ENCODE measurements around the gene QTRT2. TPM values are rescaled to one million over a fixed set of nuclear protein-coding genes. Genes with fewer than 3 reads are reported as not detected.

Gene QTRT2
- total RNA-seq (2022; extraction: Qiagen RNA extraction): 20.8 to 25.1 TPM (median 23.2 TPM) in 5 replicates

DNA sequence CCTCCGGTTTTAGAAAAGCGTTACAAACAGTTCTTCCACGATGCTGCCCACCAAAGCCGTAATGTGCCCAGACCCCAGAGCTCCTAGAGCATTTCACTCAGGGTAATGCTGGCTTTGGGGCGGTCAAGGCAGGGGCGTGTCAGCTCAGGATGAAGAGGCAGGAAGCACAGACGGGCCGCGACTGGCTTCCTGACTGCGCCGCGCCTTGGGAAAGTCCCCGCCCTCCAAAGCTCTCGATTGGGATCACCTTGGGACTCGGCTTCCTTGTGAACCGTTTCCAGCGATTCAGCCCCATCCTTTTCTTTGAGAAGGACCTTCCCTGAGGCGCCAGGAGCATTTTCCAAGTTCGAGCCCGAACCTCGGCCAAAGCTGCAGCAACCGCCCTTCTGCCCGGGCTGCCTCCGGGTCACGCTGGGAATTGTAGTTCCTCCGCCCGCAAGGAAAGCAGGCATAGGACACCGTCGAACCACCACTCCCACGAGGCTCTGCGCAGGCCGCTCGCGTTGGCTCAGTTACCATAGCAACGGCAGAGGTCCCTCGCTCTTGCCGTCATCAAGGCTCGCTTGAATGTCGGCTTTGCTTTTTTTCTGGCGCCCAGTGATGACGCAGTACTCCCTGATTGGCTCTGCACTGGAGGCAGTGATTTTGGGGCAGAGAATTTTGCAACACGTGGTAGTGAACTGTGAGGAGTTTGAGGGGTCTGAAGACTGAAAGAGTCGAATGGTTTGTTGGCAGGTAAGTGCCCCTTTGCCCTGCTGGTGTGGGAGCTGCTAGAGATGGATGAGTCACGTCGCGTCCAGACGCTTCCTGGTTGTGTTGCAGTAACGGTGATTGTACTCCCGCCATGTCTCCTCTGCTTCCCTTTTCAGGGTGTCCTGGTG, at the start of gene QTRT2, which contains the start of gene CCDC191:
TSS of gene QTRT2 (plus strand) at position 608 of the 881 bp plus-strand sequence. CDS start 8,521 bp downstream, outside the sequence.
TSS of gene CCDC191 (minus strand) at position 397 of the 881 bp plus-strand sequence. CDS start at position 337, 60 bp downstream.

Other genes starting within 250 kb of the QTRT2 start
- 0.34 to 0.63 TPM (median 0.41 TPM) in 5 replicates for gene GRAMD1C, start 217.9 kb upstream of the QTRT2 start, total RNA-seq (2022; extraction: Qiagen RNA extraction)
- gene ZDHHC23, start 108.7 kb upstream of the QTRT2 start, total RNA-seq (2022; extraction: Qiagen RNA extraction): 3.0 to 3.9 TPM (median 3.5 TPM) in 5 replicates
- 1.5 to 2.1 TPM (median 1.5 TPM) in 5 replicates for gene CCDC191, start 211 bp upstream of the QTRT2 start, total RNA-seq (2022; extraction: Qiagen RNA extraction)
- gene DRD3, start 122.3 kb downstream of the QTRT2 start, total RNA-seq (2022; extraction: Qiagen RNA extraction): not detected in 5 replicates
- gene ZNF80, start 180.8 kb downstream of the QTRT2 start, total RNA-seq (2022; extraction: Qiagen RNA extraction): not detected in 5 replicates
- not detected in 5 replicates for gene TIGIT, start 237.3 kb downstream of the QTRT2 start, total RNA-seq (2022; extraction: Qiagen RNA extraction)

Data from A549 treated with Mapracorat at 1 μM for 4 hours (cell line).